Measurements from ENCODE around the gene HEMK1.

DNA sequence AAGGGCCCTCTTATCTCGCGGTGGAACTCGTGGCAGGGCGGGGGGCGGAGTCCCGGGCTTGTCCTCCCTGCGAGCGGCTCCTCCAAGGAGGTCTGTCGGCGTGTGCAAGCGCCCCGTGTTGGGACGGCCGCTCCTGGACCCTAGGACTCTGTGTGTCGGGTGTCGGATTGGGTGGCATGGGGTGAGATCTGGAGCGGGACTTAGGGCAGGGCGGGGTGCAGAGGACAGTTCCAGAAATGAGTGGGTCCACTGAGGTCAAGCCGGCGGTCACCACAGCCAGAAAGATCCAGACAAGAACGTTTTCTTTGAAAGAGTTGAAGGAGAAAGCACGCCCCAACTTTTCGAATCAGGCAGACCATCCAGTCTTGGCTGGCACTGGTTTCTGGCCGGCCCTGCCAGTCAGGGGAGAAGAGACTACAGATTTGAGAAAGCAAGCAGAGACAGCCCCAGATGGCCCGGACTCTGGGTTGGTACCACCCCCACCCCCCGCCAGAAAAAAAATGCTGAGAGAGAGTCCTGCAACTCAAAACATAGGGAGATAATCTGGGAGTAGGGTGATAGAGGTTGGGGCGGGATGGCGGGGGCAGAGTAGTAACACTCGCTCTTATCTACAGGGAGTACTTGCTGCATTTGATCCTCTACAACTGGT, 43.0 kb downstream of the HEMK1 start:
- TF ChIP-seq, protein P1, sequence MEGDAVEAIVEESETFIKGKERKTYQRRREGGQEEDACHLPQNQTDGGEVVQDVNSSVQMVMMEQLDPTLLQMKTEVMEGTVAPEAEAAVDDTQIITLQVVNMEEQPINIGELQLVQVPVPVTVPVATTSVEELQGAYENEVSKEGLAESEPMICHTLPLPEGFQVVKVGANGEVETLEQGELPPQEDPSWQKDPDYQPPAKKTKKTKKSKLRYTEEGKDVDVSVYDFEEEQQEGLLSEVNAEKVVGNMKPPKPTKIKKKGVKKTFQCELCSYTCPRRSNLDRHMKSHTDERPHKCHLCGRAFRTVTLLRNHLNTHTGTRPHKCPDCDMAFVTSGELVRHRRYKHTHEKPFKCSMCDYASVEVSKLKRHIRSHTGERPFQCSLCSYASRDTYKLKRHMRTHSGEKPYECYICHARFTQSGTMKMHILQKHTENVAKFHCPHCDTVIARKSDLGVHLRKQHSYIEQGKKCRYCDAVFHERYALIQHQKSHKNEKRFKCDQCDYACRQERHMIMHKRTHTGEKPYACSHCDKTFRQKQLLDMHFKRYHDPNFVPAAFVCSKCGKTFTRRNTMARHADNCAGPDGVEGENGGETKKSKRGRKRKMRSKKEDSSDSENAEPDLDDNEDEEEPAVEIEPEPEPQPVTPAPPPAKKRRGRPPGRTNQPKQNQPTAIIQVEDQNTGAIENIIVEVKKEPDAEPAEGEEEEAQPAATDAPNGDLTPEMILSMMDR (IDR thresholded peaks at IDR 0.05) = no peak
- no peak for TF ChIP-seq EZH2 (IDR thresholded peaks at IDR 0.05; ENCODE audit: borderline replicate concordance, insufficient read depth, low read depth, low read length, poor library complexity, severe bottlenecking)

Measured in B cell (primary cell).